Measurements from ENCODE around the gene NEGR1. TPM values are rescaled to one million over a fixed set of nuclear protein-coding genes. Genes with fewer than 3 reads are reported as not detected.

The NEGR1 gene
- total RNA-seq, 4 donors from 2014 or later, result 4.6 to 5.7 (median 5.0) TPM

DNA sequence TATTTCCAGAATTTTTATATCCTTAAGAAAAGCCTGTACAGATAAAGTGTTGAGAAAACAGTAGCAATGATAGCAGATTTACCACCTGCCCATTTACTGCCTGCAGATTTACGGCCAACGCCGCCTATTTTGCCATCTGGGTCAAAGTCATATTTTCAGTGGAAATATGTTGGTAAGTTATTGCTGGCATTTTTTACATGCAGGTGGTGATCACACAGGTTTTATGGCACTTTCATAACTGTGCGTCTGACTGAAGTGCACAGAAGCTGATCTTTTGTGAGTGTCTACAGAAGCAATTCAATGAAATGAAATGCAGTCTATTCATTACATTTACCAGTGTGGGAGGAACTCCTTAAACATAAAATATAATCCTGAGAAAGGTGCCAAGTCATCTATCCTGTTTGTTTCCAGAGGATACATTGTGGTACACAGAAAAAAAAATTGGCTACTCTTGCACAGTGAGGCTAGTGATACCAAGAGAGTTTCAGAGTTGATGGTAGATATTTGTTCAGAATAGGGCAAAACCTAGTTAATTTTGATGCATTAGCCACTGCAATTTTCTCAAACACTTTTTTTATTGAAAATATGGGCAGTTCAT lies 458.5 kb downstream of the NEGR1 start:
- in situ Hi-C loops (cut with MboI; ENCODE audit: low sequenced_read_pairs in 4 of 4), result no loop called here
- DNase-seq, result no peak
- no peak overlapping the region for H3K27ac ChIP-seq

DNA sequence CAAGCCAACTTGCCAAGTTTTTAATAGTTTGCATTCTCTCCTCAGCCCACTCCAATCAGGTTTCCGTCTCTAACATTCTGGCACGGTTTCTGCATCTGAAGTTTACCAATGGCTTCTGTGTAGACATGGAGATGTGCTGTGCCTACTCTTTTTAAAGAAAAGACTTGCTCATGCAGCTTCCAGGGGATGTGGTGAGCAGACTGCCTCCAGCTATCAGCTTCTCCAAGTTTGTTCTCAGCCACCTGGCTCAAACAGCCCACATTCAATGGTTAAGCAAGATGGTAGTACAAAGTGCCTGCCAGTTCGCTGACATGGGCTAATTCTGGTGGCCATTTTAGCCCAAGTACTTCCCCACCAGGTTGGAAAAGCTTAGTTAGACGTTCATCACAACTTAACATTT lies 465.3 kb downstream of the NEGR1 start:
- TF ChIP-seq, protein P1, sequence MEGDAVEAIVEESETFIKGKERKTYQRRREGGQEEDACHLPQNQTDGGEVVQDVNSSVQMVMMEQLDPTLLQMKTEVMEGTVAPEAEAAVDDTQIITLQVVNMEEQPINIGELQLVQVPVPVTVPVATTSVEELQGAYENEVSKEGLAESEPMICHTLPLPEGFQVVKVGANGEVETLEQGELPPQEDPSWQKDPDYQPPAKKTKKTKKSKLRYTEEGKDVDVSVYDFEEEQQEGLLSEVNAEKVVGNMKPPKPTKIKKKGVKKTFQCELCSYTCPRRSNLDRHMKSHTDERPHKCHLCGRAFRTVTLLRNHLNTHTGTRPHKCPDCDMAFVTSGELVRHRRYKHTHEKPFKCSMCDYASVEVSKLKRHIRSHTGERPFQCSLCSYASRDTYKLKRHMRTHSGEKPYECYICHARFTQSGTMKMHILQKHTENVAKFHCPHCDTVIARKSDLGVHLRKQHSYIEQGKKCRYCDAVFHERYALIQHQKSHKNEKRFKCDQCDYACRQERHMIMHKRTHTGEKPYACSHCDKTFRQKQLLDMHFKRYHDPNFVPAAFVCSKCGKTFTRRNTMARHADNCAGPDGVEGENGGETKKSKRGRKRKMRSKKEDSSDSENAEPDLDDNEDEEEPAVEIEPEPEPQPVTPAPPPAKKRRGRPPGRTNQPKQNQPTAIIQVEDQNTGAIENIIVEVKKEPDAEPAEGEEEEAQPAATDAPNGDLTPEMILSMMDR (IDR thresholded peaks at IDR 0.05 in 4 of 5, conservative IDR thresholded peaks at IDR 0.05 in 1 of 5), result no peak
- TF ChIP-seq POLR2A (IDR thresholded peaks at IDR 0.05), result no peak
- Histone ChIP-seq H3K27ac (no peak overlapping the region), H3K36me3 (no peaks in the 10 kb centered on the region), H3K27me3 (no peaks in the 10 kb centered on the region), H3K4me1 (no peaks in the 10 kb centered on the region), H3K4me3 (no peak overlapping the region), H3K9me3 (no peaks in the 10 kb centered on the region)
- no peak for ATAC-seq
- DNase-seq, result no peak
- intact Hi-C loops (cut with DNase I; ENCODE audit: low total_unique reads), result no loop called here
- in situ Hi-C loops (cut with MboI; ENCODE audit: low sequenced_read_pairs in 4 of 4), result no loop called here

More for the DNA sequence above, 458.5 kb downstream of the NEGR1 start:
- no peak for ATAC-seq
- no peak overlapping the region for H3K4me3 ChIP-seq
- no peak for TF ChIP-seq POLR2A (IDR thresholded peaks at IDR 0.05)
- TF ChIP-seq, protein P1 (IDR thresholded peaks at IDR 0.05 in 4 of 5, conservative IDR thresholded peaks at IDR 0.05 in 1 of 5), result no peak
- no peaks in the 10 kb centered on the region for H3K4me1 ChIP-seq
- H3K27me3 ChIP-seq, result no peaks in the 10 kb centered on the region
- intact Hi-C loops (cut with DNase I; ENCODE audit: low total_unique reads), result no loop called here
- H3K9me3 ChIP-seq, result no peaks in the 10 kb centered on the region
- no peaks in the 10 kb centered on the region for H3K36me3 ChIP-seq

DNA sequence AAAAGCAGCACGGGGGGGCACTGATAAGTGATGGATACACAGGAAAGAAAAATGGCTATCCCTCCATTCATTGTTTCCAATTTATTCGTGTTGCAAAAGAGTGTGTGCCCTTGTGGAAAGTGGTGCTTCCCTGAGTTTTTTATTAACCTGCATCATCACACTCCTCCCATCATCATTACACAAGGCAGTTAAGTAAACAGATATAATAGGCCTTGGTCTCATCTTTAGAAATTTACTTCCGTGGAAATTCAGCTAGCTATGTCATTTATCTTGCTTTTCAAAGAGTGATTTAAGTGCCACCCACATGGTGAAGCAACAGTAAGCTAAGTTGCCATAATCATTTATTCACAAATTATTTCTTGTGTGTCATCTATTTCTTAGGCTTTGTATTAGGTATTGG lies 473.3 kb downstream of the NEGR1 start:
- TF ChIP-seq, protein P1 (IDR thresholded peaks at IDR 0.05 in 4 of 5, conservative IDR thresholded peaks at IDR 0.05 in 1 of 5), result no peak
- no peak for TF ChIP-seq POLR2A (IDR thresholded peaks at IDR 0.05)
- no peak overlapping the region for H3K4me3 ChIP-seq
- no peak overlapping the region for H3K27ac ChIP-seq
- H3K9me3 ChIP-seq, result no peaks in the 10 kb centered on the region
- H3K4me1 ChIP-seq, result no peaks in the 10 kb centered on the region
- H3K27me3 ChIP-seq, result no peaks in the 10 kb centered on the region
- no peaks in the 10 kb centered on the region for H3K36me3 ChIP-seq
- no peak for ATAC-seq
- DNase-seq, result no peak
- in situ Hi-C loops (cut with MboI; ENCODE audit: low sequenced_read_pairs in 4 of 4) (no loop called here), intact Hi-C loops (cut with DNase I; ENCODE audit: low total_unique reads) (no loop called here)

DNA sequence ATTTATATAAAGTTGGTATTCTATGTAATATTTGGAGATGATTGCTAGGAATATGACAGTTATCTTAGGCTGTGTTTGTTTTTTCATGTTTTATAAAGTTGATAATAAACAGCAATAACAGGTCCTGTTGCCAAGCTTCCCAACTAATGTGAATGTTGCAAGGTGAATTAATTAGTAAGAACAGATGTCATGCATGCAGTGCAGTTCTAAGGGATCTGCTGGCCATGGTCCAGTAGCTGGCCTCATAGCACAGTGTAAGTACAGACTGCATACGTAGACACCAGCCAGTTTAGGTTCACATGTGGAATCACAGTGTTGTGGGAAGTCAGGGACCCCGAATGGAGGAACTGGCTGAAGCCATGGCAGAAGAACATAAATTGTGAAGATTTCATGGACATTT lies 478.2 kb downstream of the NEGR1 start:
- in situ Hi-C loops (cut with MboI; ENCODE audit: low sequenced_read_pairs in 4 of 4) (no loop called here), intact Hi-C loops (cut with DNase I; ENCODE audit: low total_unique reads) (no loop called here)
- Histone ChIP-seq H3K27me3 (no peaks in the 10 kb centered on the region), H3K36me3 (no peaks in the 10 kb centered on the region), H3K4me3 (no peak overlapping the region), H3K9me3 (no peaks in the 10 kb centered on the region), H3K4me1 (no peaks in the 10 kb centered on the region), H3K27ac (no peak overlapping the region)
- TF ChIP-seq, protein P1 (IDR thresholded peaks at IDR 0.05 in 4 of 5, conservative IDR thresholded peaks at IDR 0.05 in 1 of 5), result no peak
- no peak for TF ChIP-seq POLR2A (IDR thresholded peaks at IDR 0.05)
- ATAC-seq, result no peak
- no peak for DNase-seq

DNA sequence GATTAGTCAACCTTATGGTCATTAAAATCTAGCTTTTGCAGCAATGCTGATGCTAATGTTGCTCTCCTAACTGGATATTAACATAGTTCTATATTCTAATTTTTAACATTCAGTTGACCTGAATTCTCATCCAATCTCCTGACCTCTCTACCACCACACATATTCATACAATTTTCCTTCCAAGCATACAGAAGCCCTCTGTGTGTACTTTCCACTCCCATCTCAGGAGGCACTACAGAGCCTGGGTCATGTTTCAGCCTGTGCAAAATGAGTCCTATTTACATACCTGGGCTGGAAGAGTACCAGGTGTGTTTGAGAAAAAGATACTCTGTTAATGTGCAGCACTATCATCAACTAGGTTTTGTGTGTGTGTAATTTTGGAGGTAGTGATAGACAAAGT lies 486.3 kb downstream of the NEGR1 start:
- H3K36me3 ChIP-seq, result no peaks in the 10 kb centered on the region
- in situ Hi-C loops (cut with MboI; ENCODE audit: low sequenced_read_pairs in 4 of 4), result no loop called here
- H3K27ac ChIP-seq, result no peak overlapping the region
- DNase-seq (no peak), ATAC-seq (no peak)
- intact Hi-C loops (cut with DNase I; ENCODE audit: low total_unique reads), result no loop called here
- TF ChIP-seq POLR2A (IDR thresholded peaks at IDR 0.05), result no peak
- TF ChIP-seq, protein P1 (IDR thresholded peaks at IDR 0.05 in 4 of 5, conservative IDR thresholded peaks at IDR 0.05 in 1 of 5), result no peak
- H3K9me3 ChIP-seq, result no peaks in the 10 kb centered on the region
- no peak overlapping the region for H3K4me3 ChIP-seq
- no peaks in the 10 kb centered on the region for H3K27me3 ChIP-seq
- H3K4me1 ChIP-seq, result no peaks in the 10 kb centered on the region
